Measurements from ENCODE around the gene PTEN.

PTEN gene

GRCh38 chr10:88019753-88020152, 156.3 kb downstream of the PTEN start:
- Histone ChIP-seq H3K9ac (ENCODE audit: low read length) (no peak overlapping the region), H3K27me3 (ENCODE audit: control insufficient read depth, insufficient read depth, low read length) (no peaks in the 10 kb centered on the region), H3K4me1 (ENCODE audit: control insufficient read depth, insufficient read depth, low read length) (0 out of 2 replicates have a peak, but pooled peaks cover 3% of the 10 kb centered on the region), H3K27ac (ENCODE audit: low read depth, low read length) (no peak overlapping the region), H3K4me3 (ENCODE audit: low read depth, low read length) (no peak overlapping the region), H3K36me3 (ENCODE audit: control insufficient read depth, insufficient read depth, low read length) (no peaks in the 10 kb centered on the region), H3K9me3 (ENCODE audit: control insufficient read depth, insufficient read depth, low read depth, low read length) (no peaks in the 10 kb centered on the region)
